Medulla oblongata (tissue), 1 donor: Measurements from ENCODE around the gene PPP2R2B.

Source experiments
- DNase-seq: peaks from one replicate; pipeline ENCODE4 v3.0.0-alpha.2; 2015; ENCODE audit errors: extremely low spot score

The PPP2R2B gene

DNA sequence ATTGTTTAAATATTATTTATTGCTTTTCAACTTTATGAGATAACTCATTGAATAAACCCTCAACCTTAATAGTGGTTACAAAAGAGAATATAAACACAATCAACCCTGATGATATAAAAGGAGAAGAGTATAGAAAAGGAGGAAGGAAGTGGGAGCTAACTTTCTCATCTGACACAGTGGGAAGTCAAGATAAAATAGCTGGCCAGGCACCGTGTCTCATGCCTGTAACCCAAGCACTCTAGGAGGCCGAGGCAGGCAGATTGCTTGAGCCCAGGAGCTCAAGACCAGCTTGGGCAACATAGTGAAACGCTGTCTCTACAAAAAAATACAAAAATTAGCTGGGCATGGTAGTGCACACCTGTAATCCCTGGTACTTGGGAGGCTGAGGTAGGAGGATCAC, 93.5 kb downstream of the PPP2R2B start:
- DNase-seq: peak; percentile 67

- no peak for DNase-seq
Observed at GRCh38 chr5:146781157-146781556, 97.4 kb downstream of the PPP2R2B start.

GRCh38 chr5:146779211-146779869, 99.2 kb downstream of the PPP2R2B start:
- DNase-seq: no peak

GRCh38 chr5:146778795-146779194, 99.8 kb downstream of the PPP2R2B start:
- no peak for DNase-seq

DNA sequence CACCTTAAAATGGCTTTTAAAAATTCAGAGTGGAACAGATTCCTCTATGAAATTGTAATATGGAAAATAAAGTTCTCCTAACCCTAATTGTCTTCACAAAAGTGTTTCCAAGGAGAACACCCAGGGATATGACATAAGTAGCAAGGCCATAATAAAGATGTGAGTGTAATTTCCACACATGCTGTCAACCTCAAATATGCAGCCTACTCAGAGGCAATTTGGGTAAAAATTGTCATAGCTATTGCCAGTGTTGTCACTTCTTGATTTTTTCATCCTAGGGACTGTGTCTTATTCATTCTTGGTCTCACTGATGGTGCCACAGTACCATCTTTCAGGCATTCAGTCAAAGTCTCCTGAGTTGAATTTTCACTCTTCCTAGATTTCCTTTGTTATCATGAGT, 100.3 kb downstream of the PPP2R2B start:
- DNase-seq: no peak

DNA sequence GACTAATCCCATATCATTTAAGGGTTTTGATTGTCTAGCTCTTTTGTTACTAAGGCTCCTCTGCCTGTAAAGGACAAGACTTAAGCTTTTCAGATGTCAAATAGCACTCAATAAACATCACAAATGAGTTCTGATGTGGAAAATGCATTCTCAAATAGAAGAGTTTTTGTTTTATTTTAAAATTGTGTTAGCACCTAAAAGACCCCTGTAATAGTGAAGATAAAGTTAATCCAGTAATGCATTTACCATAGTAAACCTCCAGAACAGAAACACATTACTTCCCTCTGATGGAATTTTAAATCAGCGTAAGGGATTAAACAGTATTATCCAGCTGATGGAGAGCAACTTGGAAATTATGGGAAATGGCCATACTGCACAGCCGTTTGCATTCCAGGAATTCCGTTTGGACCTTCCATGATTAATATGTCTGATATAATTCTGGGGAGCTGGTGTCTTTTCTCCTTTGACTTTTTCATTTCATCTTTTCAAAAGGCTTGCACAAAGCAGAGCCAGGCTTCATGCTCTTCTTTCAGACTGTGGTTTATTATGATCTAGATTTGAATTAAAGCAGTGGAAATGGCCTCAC, 105.6 kb downstream of the PPP2R2B start:
- DNase-seq: no peak

DNA sequence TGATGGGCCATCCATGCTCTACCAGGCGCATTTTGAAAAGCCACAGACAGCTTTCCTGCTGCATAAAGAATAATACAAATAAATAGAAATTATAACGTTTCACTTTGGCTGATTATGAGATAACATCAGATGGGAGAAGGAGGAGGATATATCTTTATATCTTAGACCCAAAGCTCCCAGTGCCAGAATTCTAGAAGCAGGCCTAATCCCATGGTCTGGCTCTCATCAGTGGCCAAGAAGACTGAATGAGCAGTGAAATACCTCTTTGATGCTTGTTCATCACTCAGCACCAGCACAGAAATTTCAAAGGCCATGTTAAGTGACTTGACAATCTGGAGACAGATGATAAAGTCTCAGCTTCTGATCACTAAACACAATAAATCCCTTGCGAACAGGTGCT, 107.6 kb downstream of the PPP2R2B start:
- no peak for DNase-seq

GRCh38 chr5:146770546-146770945, 108.0 kb downstream of the PPP2R2B start:
- DNase-seq: no peak

GRCh38 chr5:146767534-146767933, 111.0 kb downstream of the PPP2R2B start:
- DNase-seq: no peak

DNA sequence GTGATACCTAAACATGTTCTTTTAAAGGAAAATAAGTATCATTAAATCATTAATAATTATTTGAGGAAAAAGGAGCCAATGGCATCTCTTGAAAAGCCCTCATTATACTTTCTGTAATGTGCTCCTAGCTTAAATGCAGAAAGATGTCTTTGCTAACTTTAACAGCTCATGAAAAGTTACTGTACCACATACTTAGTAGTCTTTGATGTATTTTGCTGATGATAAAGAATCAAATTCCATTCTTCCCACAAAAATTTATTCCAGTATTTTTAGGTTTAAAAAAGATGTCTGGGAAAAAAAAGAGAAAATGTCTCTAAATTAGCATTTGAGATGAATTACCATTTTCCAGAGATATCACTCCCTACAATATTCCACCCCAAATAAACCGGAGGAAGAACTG, 112.5 kb downstream of the PPP2R2B start:
- DNase-seq: no peak

DNA sequence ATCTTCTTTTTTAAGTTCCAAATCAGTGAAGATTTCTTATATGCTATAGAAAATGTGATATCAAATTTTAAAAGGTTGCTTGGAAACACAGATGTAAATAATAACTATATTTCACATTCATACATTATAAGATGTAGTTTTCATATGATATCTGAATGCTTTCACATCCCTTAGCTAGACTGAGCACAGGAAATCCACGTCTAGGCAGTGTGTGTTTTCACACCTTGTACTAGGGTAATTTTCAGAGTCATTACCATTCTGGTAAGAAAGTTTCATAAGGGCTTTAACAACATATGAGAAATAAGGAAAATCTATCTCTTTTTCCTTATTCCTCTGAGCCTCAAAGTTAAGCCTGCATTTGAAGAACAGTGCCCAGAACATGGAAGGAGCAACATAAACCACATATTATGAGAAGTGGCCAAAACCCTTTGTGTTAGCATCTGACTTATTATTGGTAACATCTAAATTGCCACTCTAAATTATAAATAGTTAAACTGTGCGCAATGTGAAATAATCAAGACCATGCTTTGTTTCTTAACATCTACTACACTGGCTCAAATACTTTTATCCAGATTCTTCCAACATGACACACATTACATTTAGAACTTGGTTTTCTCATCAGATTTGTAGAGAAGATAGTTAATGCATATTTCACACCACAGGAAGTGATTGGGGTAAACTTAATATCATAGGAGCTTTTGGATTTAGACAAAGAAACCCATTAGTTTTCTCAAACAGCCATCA, 113.3 kb downstream of the PPP2R2B start:
- DNase-seq: no peak

DNA sequence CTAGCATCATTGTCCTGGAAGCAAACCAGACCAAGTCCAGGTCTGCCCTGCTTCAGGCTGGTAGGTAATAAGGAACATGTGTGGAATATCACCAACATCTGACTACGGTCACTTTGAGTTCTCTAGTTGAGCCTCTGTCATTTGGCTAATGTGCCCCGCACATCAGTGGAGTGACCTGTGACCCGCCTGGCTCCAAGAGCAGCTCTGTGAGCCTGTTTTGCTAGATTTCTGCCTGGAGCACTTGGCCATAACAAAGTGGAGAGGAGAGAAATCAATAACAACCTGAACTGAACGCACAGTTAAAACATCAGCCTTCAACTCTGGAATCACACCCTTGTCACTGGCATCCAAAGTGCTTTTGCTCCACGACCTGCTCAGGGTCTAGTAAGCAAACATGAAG, 115.7 kb downstream of the PPP2R2B start:
- DNase-seq: no peak

GRCh38 chr5:146761811-146762210, 116.7 kb downstream of the PPP2R2B start:
- no peak for DNase-seq

- DNase-seq: no peak
Observed at GRCh38 chr5:146758938-146759337, 119.6 kb downstream of the PPP2R2B start.

- DNase-seq: no peak
Observed at GRCh38 chr5:146758076-146758475, 120.5 kb downstream of the PPP2R2B start.

DNA sequence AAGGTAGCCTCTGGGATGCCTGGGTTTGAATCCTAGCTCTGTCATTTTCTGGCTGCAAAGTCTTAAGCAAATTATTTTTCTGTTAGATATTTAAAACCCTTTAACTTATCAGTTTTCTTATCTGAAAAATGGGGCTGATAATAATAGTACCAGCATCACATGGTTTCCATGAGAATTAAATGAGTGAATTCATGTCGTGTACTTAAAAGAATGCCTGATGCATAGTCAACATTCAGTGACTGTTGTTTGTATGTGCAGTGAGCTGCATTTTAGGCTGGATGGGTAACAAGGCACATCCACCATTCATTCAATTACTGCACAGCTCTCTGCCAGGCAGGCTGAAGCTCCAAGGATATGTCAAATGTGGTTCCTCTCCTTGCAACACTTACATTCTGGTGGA, 122.0 kb downstream of the PPP2R2B start:
- DNase-seq: no peak

GRCh38 chr5:146755793-146756192, 122.8 kb downstream of the PPP2R2B start:
- no peak for DNase-seq

DNA sequence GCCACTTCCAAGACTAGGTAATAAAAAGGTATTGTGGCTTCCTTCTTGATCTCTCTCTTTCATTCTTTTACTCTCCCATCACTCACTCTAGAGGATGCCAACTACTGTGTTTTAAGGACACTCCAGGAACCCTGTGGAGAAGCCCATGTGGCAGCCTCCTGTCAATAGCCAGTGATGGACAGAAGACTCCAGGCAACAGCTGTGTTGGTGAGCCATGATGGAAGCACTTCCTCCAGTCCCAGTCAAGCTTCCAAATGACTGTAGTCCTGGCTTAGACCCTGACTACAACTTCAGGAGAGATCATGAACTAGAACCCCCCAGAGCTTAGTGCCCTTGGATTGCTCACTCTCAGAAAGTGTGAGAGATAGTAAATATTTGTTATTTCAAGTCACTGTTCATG, 123.9 kb downstream of the PPP2R2B start:
- DNase-seq: no peak

DNA sequence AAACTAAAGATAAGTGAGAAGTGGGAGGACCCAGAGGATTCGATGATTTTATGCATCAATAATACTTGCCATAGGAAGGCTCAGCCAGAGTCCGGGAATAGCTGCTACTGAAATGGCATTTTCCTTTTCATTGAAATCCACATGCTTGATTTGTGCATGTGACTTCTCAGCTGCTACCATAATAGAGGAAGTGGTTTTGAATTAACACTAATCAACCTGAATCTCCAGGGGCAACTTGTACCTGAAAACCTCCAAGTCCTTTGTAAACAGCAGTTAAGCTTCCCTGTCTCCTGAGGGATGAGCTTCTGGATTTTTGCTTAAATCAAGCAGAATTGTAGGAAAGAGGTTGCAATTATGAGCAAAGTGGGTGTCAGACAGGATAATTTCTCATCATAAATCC, 124.9 kb downstream of the PPP2R2B start:
- no peak for DNase-seq

DNA sequence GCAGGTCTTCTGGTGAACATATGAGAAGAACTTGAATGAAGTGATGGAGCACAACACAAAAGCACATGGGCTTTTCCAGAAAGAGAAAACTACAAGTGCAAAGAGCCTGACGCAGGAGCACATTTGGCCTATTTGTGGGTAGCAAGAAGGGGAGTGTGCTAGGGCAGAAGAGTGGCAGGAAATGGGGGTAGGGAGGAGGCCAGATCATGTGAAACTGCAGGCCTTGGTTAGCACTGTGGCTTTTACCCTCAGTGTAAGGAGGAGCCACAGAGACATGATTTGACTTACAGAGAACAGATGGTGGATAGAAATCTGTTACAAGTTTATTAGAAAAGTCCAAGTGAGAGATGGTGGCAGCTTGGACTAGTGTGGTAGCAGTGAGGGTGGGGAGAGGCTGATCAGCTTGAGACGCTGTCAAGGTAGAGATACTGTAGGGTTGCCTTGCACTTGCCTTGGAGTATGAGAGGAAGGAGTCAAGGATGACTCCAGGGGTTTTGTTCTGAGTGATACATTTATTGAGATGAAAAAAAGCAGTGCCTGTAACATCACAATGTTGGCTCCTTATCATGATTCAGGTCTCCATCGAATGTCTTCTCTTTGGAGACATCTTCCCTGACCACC, 126.7 kb downstream of the PPP2R2B start:
- no peak for DNase-seq

- no peak for DNase-seq
Observed at GRCh38 chr5:146751054-146751453, 127.5 kb downstream of the PPP2R2B start.

DNA sequence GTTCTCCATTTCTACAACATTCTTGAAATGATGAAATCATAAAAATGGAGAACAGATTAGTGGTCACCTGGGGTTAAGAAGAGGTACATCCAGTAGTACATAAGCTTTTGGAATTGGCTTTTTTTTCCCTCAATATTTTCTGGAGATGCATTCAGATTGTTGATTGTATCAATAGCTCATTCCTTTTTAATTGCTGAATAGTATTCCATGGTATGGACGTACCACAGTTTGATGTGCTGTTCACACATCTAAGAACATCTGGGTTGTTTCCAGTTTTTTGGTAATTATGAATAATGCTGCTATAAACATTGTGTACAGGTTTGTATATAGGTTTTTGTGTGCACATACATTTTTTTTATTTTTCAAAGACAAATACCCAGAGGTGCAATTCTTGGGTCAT, 130.0 kb downstream of the PPP2R2B start:
- no peak for DNase-seq
